ENCODE data around the gene SCYGR8.
"Not testable (repeated sequence)": the region's sequence is repeated elsewhere in the genome, so short reads cannot be mapped to it uniquely, and the experiment has no call there.

Gene SCYGR8

GRCh38 chr2:227745594-227745993, at the start of gene SCYGR8:
Gene SCYGR8, plus strand, starts transcription at chr2:227745894. Its CDS starts 0 bp downstream, at chr2:227745894.
- no peak for DNase-seq

GRCh38 chr2:227696990-227697679, 48.6 kb upstream of the SCYGR8 start:
- DNase-seq = peak; percentile 33

- DNase-seq = no peak
Measured at GRCh38 chr2:227701556-227701955, 44.1 kb upstream of the SCYGR8 start.

DNA sequence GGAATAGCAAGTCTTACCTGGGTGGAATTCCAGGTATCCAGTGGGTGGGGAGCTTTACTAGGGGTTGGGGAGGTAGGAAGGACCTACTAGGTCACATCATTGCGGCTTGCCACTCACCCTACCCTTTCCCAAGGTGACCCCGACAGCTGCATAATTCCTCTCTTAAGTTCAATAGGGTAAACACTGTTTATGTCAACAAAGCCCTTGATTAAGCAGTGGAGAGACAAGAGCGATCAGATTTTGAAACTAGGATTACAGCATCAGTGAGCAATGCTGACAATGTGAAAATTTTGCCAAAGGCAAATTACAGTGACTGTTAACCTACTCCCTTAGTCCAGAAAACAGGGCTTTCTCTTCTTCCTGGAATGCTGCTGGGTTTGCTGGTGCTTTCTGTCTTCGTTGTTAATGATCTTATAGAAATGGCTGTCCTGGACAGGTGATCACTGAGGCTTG, 42.4 kb upstream of the SCYGR8 start:
- DNase-seq = peak; percentile 87

DNA sequence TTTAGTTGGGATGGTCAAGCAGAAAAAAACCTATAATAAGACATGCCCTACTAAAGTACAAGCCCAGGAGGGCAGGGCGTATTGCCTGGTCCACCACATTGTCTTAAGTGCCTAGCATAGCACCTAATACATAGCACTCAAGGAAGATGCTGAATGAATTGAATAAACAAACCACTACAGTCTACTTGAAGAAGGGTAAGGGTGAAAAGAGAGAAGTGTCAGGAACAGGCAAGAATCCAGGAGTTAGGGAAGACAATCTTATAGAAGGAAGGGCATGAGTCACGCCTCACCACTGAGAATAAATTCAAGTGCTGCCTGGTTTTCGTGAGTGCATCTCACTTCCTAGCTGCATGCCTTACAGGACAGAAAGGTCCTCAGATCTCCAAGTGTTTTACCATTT, 41.7 kb upstream of the SCYGR8 start:
- peak; percentile 80 for DNase-seq

DNA sequence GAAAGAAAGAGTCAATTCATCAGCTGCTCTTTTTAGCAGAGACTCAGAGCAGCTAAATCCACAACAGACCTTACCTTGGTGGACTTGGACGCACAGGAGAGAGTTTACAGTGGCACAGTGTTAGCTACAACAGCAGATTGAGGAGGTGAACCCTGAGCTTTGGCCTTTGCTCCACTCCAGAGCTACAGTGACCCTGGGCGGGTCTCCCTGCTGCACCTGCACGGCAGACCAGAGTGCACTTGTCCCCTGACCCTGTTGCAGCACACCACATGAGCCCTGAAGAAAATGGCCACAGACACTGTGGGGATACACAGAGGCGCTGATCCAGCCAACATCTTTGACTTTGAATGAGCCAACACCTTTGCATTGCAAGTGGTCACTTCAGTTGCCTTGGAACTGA, 38.8 kb upstream of the SCYGR8 start:
- DNase-seq = no peak

- no peak for DNase-seq
Measured at GRCh38 chr2:227707390-227707789, 38.3 kb upstream of the SCYGR8 start.

- no peak for DNase-seq
Measured at GRCh38 chr2:227710986-227711385, 34.7 kb upstream of the SCYGR8 start.

DNA sequence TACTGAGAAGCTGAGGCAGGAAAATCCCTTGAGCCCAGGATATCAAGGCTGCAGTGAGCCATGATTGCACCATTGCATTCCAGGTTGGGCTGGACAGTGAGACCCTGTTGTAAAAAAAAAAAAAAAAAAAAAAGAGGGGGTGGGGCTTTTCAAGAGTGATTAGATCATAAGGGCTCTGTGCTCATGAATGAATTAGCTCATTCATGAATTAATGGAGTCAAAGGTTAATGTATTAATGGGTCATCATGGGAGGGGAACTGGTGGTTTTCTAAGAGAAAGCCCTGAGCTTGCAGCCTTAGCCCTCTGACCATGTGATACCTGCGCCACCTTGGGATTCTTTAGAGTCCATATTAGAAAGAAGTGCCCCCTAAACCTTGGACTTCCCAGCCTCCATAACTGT, 32.4 kb upstream of the SCYGR8 start:
- no peak for DNase-seq

- no peak for DNase-seq
Measured at GRCh38 chr2:227716501-227716900, 29.2 kb upstream of the SCYGR8 start.

GRCh38 chr2:227717687-227718567, 27.8 kb upstream of the SCYGR8 start, which contains the start of gene SLC19A3:
Gene SLC19A3, minus strand, starts transcription at chr2:227718028. Its CDS starts 15,710 bp downstream, at chr2:227702318.
- peak; percentile 80 for DNase-seq

GRCh38 chr2:227719641-227720040, 26.1 kb upstream of the SCYGR8 start:
- no peak for DNase-seq

DNA sequence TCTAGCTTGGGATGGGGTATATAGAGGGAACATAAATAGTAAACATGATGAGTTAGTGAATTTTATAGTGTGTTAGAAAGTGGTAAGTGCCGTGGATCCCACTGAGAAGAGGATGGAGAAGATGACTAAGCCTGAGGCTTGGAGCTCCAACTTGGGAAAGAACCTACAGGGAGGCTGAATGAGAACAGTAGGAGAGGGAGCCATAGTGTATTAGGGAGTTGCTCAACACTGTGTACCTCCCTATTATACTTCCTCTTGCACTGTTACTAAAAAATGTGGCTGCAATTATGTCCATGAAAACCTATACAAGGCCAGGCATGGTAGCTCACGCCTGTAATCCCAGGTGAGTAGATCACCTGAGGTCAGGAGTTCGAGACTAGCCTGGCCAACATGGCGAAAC, 25.0 kb upstream of the SCYGR8 start:
- DNase-seq = no peak

GRCh38 chr2:227722821-227723220, 22.9 kb upstream of the SCYGR8 start:
- DNase-seq = not testable (repeated sequence)

DNA sequence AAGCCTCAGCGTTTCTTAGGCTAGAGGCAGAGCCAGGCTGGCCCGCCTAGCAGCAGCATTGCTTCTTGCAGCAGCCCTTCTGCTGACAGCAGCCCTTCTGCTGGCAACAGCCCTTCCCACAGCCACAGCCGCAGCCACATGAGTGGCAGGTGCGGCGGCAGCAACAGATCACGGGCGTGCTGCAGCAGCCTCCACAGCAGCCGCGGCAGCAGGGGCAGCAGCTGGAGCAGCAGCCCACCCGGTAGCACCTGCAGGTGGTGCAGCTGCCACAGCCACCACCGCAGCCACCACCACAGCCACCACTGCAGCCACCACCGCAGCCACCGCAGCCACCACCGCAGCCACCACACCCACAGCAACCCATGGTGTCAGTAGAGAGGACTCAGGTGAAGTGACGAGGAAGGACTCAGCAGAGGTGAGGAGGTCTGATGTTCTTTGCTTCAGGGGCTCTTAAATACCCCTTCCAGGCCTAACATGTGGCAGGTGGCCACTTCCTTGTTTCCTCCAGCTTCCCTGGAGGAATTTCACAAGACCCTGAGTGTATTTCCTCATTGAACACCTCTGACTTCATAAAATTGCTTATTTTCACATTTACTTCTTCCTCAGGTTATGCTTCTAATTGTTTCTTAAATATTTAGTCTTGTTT, 21.2 kb upstream of the SCYGR8 start, which contains the start of gene SCYGR6:
Gene SCYGR6 (minus strand): TSS at position 364 of the 646 bp plus-strand sequence. CDS start 0 bp downstream, at position 364.
- DNase-seq = no peak

- DNase-seq = no peak
Measured at GRCh38 chr2:227728035-227728434, 17.7 kb upstream of the SCYGR8 start, which contains the start of gene SCYGR7. Gene SCYGR7, plus strand, starts transcription at chr2:227728335. Its CDS starts 0 bp downstream, at chr2:227728335.

- no peak for DNase-seq
Measured at GRCh38 chr2:227739351-227739750, 6.3 kb upstream of the SCYGR8 start.

GRCh38 chr2:227740705-227741104, 5.0 kb upstream of the SCYGR8 start:
- not testable (repeated sequence) for DNase-seq

GRCh38 chr2:227748079-227748478, 2.4 kb downstream of the SCYGR8 start:
- peak; percentile 13 for DNase-seq

DNA sequence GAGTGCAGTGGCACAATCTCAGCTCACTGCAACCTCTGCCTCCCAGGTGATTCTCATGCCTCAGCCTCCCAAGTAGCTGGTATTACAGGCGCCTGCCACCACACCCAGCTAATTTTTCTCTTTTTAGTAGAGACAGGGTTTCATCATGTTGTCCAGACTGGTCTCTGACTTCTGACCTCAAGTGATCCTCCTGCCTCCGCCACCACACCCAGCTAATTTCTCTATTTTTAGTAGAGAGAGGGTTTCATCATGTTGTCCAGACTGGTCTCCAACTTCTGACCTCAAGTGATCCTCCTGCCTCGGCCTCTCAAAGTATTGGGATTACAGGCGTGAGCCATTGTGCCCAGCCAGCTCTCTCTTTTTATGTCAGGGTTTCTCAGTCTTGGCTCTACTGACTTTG, 10.6 kb downstream of the SCYGR8 start:
- DNase-seq = not testable (repeated sequence)

GRCh38 chr2:227759411-227760118, 13.9 kb downstream of the SCYGR8 start:
- DNase-seq = no peak

- DNase-seq = no peak
Measured at GRCh38 chr2:227761740-227762476, 16.2 kb downstream of the SCYGR8 start.

Measured in EL (cell line).